GM12873 (cell line): ENCODE results near the gene OR1J4.

Experiments
- TF ChIP-seq, protein P1 (sequence below): IDR thresholded peaks from 2 replicates; pipeline ENCODE4 v1.5.1; 2012; ENCODE audit warnings: low read depth, mild to moderate bottlenecking, moderate library complexity, low read length, control low read depth; ENCODE audit not compliant: insufficient read depth; ENCODE audit errors: missing control alignments

Gene OR1J4, protein sequence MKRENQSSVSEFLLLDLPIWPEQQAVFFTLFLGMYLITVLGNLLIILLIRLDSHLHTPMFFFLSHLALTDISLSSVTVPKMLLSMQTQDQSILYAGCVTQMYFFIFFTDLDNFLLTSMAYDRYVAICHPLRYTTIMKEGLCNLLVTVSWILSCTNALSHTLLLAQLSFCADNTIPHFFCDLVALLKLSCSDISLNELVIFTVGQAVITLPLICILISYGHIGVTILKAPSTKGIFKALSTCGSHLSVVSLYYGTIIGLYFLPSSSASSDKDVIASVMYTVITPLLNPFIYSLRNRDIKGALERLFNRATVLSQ

DNA sequence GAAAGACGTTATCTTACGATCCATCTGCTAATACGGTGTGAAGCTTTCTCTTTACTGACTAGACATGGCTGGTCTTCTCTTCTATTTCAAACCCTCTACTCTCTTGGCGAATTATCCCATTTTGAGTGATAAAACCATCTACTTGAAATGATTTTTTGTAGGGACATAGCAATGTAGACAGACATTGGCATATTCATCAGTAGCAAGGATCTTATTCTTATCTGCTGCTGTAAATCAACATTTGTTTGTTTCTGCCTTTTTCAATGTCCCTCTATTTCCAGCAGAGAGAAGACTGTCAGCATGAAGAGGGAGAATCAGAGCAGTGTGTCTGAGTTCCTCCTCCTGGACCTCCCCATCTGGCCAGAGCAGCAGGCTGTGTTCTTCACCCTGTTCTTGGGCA, at the start of gene OR1J4:
TSS of gene OR1J4 (plus strand) at position 301 of the 400 bp plus-strand sequence. CDS start at position 301, 0 bp downstream.
- TF ChIP-seq, protein P1, sequence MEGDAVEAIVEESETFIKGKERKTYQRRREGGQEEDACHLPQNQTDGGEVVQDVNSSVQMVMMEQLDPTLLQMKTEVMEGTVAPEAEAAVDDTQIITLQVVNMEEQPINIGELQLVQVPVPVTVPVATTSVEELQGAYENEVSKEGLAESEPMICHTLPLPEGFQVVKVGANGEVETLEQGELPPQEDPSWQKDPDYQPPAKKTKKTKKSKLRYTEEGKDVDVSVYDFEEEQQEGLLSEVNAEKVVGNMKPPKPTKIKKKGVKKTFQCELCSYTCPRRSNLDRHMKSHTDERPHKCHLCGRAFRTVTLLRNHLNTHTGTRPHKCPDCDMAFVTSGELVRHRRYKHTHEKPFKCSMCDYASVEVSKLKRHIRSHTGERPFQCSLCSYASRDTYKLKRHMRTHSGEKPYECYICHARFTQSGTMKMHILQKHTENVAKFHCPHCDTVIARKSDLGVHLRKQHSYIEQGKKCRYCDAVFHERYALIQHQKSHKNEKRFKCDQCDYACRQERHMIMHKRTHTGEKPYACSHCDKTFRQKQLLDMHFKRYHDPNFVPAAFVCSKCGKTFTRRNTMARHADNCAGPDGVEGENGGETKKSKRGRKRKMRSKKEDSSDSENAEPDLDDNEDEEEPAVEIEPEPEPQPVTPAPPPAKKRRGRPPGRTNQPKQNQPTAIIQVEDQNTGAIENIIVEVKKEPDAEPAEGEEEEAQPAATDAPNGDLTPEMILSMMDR, result no peak

DNA sequence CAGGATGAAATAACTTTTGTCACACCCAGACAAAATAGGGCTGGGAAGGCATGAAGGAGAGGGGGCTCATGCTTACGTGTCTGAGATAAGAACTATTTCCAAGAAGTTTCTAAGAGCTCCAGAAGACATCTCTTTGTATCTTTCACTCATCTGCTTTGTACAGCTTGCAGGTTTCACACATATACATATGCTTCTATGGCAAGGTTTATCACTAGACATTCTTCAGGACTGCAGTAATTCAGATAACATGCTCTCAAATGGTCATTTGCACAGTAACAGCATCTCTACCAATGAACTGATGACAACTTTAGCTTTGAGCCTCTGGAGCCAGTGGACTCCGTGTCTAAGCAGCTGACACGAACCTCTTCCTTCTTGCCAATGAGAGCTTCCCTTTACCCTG, 44.4 kb upstream of the OR1J4 start:
- TF ChIP-seq, protein P1, result no peak

DNA sequence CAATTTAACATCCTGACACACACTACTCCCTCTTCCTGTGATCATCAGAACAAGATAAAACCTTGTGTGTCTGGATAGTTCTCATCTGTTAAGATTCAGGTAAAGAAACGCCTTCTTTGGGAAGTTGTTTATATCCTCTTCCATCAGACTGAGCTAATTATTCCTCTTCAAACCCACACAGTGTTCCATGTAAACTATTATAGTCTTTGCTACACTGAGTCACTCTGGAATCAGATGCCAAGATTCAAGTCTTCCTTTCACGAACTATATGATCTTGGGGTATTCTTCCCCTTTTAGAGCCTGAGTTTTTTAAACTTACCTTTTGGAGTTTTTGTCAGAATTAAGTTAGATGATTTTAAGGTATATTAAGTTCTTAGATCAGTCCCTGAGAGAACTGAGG, 43.2 kb upstream of the OR1J4 start:
- TF ChIP-seq, protein P1, result no peak

DNA sequence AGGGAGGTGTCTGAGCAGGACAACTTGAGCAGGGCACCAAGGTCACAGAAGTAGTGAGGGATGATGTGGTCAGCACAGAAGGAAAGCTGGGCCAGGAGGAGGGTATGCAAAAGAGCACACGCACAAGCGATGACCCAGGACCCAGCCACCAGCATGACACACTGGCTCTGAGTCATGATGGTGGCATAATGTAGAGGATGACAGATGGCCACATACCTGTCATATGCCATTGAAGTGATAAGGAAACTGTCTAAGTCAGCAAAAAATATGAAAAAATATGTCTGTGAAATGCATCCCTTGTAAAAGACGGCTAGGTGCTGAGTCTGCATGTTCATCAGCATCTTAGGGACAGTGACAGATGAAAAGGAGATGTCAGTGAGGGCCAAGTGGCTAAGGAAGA, 41.6 kb upstream of the OR1J4 start:
- TF ChIP-seq, protein P1, result no peak

DNA sequence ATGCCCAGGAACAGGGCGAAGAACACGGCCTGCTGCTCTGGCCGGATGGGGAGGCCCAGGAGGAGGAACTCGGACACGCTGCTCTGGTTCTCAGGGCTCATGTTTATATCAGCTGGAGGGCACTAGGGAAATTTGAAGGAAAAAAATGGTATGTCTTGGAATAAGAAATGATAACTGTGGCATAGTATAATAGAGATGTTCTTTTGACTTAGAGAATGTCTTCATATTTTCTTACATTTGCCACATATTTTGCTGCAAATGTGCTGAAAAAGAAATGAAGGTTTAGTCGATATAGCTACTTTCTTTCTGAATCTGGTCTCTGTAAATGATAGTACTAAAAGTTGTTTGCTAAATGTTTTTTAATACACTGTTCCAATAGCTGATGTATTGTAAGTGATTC, 41.1 kb upstream of the OR1J4 start, which contains the start of gene OR1J1:
TSS of gene OR1J1 (minus strand) at position 101 of the 400 bp plus-strand sequence. CDS start at position 101, 0 bp downstream.
- TF ChIP-seq, protein P1, result no peak

DNA sequence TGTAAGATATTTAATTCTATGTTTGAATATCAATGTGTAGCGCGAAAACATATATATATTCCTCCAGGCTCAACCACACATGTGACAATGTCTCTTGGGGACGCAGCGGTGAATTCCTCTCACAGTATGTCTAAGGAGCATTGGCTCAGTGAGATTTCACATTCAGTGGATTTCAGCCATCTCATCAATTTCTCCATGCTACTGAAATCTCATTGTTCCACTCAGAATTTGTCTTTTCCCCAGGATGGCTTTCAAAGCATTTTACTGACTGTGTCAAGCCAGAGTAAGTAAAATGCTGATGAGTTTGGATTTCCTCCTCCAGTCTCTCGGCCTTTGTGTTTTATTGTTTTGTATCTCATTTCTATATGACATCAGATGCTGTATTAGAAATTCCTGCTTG, 39.9 kb upstream of the OR1J4 start:
- TF ChIP-seq, protein P1, result no peak

DNA sequence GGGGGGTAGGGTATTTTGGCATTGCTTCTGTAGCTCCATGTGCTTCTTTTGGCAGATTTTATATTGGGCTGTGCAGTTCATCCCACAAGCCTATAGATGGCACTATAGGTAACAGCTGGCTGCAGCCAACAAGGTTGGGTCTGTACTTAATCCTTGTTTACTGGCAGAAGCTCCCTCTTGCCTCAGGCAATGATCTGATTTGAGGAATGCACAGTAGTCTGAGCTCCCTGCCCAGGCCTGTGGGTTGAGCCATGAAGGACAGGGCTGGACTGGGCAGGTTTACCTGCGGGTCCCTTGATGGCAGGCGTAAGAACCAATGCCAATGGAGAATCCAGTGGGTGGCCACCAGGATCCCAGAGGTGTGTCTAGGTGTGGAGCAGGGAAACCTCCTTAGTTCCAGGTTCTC, 20.1 kb upstream of the OR1J4 start:
- TF ChIP-seq, protein P1, result peak; percentile 89
